WERI-Rb-1 (cell line): Measurements from ENCODE around the gene TLE2.

Source experiments
- DNase-seq: peaks from one replicate; pipeline ENCODE4 v3.0.0-alpha.2; 2020
- H3K27ac ChIP-seq: fragments of 250-450 bp; sonication (Bioruptor Pico); 2 replicates; pipeline ENCODE4 v1.5.1; 2020; ENCODE audit warnings: mild to moderate bottlenecking, moderate library complexity
- H3K27me3 ChIP-seq: fragments of 250-450 bp; sonication (Bioruptor Pico); 2 replicates; pipeline ENCODE4 v1.5.1; 2021; ENCODE audit warnings: mild to moderate bottlenecking, low read depth, moderate library complexity; ENCODE audit not compliant: insufficient read depth, severe bottlenecking
- H3K36me3 ChIP-seq: fragments of 250-450 bp; sonication (Bioruptor Pico); 2 replicates; pipeline ENCODE4 v1.5.1; 2020; ENCODE audit warnings: mild to moderate bottlenecking, moderate library complexity
- H3K4me3 ChIP-seq: 2 replicates; pipeline ENCODE4 v1.5.1; 2011; ENCODE audit warnings: low read depth, mild to moderate bottlenecking, control low read depth, low read length
- H3K9me3 ChIP-seq: fragments of 250-450 bp; sonication (Bioruptor Pico); 2 replicates; pipeline ENCODE4 v1.5.1; 2021; ENCODE audit warnings: mild to moderate bottlenecking, moderate library complexity; ENCODE audit not compliant: severe bottlenecking
- CTCF ChIP-seq: IDR thresholded peaks from 2 replicates; pipeline ENCODE4 v1.5.1; 2011; ENCODE audit warnings: low read depth, mild to moderate bottlenecking, control low read depth, inconsistent platforms, low read length

TLE2 gene

DNA sequence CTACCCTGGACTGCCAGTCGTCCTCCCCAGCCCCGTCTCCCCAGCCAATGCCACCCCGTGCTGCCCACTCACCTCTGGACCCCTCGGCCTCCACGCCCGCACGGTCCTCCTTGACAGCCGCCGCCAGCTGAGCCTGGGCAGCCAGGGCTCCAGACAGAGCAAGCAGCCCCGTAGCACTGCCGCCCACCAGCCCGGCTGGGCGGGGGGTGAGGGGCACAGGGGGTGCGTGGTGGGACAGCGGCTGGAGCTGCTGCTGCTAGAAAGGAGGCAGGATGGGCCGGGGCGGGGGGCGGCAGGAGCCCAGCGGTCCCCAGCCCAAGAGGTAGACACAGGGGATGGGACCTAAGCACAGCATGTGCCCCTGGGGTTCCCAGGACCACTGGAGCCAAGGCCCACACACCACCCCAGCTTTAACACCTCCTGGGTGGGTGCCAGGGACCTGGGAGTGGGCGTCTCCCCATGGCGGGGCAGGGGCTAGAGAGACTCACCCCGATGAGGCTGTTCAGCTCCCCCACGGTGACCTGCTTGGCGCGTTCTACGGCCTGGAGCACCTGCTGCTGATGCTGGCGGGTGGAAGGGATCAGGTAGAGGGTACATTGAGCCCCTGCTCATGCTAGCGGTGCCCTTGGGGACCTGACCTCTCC lies 9.7 kb downstream of the TLE2 start:
- no peaks in the 10 kb centered on the region for H3K9me3 ChIP-seq

GRCh38 chr19:3017923-3018322 lies 11.2 kb downstream of the TLE2 start:
- H3K9me3 ChIP-seq: no peaks in the 10 kb centered on the region
- no peak overlapping the region for H3K4me3 ChIP-seq
- no peaks in the 10 kb centered on the region for H3K27me3 ChIP-seq
- H3K36me3 ChIP-seq: peaks cover 6% of the 10 kb centered on the region
- DNase-seq: no peak
- no peak for TF ChIP-seq CTCF
- H3K27ac ChIP-seq: no peak overlapping the region

More for the DNA sequence above, 9.7 kb downstream of the TLE2 start:
- no peak for DNase-seq
- no peak overlapping the region for H3K4me3 ChIP-seq
- H3K27ac ChIP-seq: no peak overlapping the region
- H3K36me3 ChIP-seq: peaks cover 3% of the 10 kb centered on the region; the same call in 1 of the 2 replicates
- no peak for TF ChIP-seq CTCF
- no peaks in the 10 kb centered on the region for H3K27me3 ChIP-seq

GRCh38 chr19:3015126-3016057 lies 13.7 kb downstream of the TLE2 start:
- no peak for TF ChIP-seq CTCF
- no peak overlapping the region for H3K4me3 ChIP-seq
- H3K27me3 ChIP-seq: no peaks in the 10 kb centered on the region

DNA sequence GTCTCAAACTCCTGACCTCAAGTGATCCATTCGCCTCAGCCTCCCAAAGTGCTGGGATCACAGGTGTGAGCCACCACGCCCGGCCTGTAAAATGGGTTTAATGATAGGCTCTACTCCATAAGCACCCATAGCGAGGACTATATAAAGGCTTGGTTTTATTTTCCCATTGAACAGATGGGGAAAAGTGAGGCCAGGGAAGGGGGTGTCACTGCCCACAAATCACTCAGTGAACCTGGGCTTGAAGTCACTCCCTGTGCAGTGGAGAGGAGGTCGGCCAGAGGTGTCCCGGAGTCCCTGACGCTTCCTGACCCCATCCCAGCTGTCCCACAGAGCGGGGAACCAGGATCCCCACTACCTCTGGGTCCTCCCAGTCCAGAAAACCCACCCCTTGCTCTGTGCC lies 14.9 kb downstream of the TLE2 start:
- no peak overlapping the region for H3K27ac ChIP-seq
- no peak for DNase-seq
- no peaks in the 10 kb centered on the region for H3K27me3 ChIP-seq
- H3K36me3 ChIP-seq: peaks cover 14% of the 10 kb centered on the region
- H3K4me3 ChIP-seq: no peak overlapping the region
- no peaks in the 10 kb centered on the region for H3K9me3 ChIP-seq
- no peak for TF ChIP-seq CTCF

More at GRCh38 chr19:3015126-3016057, 13.7 kb downstream of the TLE2 start:
- Histone ChIP-seq H3K27ac (no peak overlapping the region), H3K36me3 (peaks cover 11% of the 10 kb centered on the region), H3K9me3 (no peaks in the 10 kb centered on the region)
- DNase-seq: no peak

- DNase-seq: no peak
- peaks cover 21% of the 10 kb centered on the region for H3K36me3 ChIP-seq
- H3K27ac ChIP-seq: no peak overlapping the region
- H3K9me3 ChIP-seq: no peaks in the 10 kb centered on the region
- no peak overlapping the region for H3K4me3 ChIP-seq
- H3K27me3 ChIP-seq: no peaks in the 10 kb centered on the region
- no peak for TF ChIP-seq CTCF
Observed at GRCh38 chr19:3013263-3013725, 15.8 kb downstream of the TLE2 start.
